OCI-LY1 (cell line): ENCODE results near the gene CPAMD8.
"Not testable (repeated sequence)": the region's sequence is repeated elsewhere in the genome, so short reads cannot be mapped to it uniquely, and the experiment has no call there.

Source experiments
- CTCF ChIP-seq: fragments of 200-600 bp; sonication (generic), shearing (Covaris generic); IDR thresholded peaks from 2 replicates; pipeline ENCODE4 v1.5.1; 2017; ENCODE audit warnings: mild to moderate bottlenecking, antibody characterized with exemption, low read length, moderate library complexity, mixed read lengths
- EZH2 ChIP-seq: fragments of 200-600 bp; sonication (generic), shearing (Covaris generic); IDR thresholded peaks from 2 replicates; pipeline ENCODE4 v1.8.0; 2017; ENCODE audit warnings: borderline replicate concordance, mixed run types, mild to moderate bottlenecking, antibody characterized with exemption, low read length, moderate library complexity, mixed read lengths

GRCh38 chr19:16937796-16938195, 88.8 kb downstream of the CPAMD8 start:
- TF ChIP-seq CTCF, EZH2: not testable (repeated sequence)
